Neural cell (in vitro differentiated cells): ENCODE measurements around the gene LIN7B. TPM values are rescaled to one million over a fixed set of nuclear protein-coding genes. Genes with fewer than 3 reads are reported as not detected.
"Not testable (repeated sequence)": the region's sequence is repeated elsewhere in the genome, so short reads cannot be mapped to it uniquely, and the experiment has no call there.

Experiments
- H2AFZ ChIP-seq: fragments of 200-600, 300-800 bp; sonication (generic), shearing (Covaris generic); 2 replicates; pipeline ENCODE4 v1.6.0; 2014; ENCODE audit warnings: low read depth, mild to moderate bottlenecking, antibody characterized with exemption, low read length, moderate library complexity
- H3F3A ChIP-seq: fragments of 200-600 bp; shearing (Covaris generic); 2 replicates; pipeline ENCODE4 v1.6.1; 2016; ENCODE audit warnings: mild to moderate bottlenecking, moderate library complexity, mixed read lengths, antibody characterized with exemption, low read length; ENCODE audit not compliant: insufficient read depth, poor library complexity, severe bottlenecking
- H3K27ac ChIP-seq: fragments of 200-600, 300-800 bp; sonication (generic), shearing (Covaris generic); 2 replicates; pipeline ENCODE4 v1.5.1; 2014; ENCODE audit warnings: mild to moderate bottlenecking, low read length, moderate library complexity
- H3K27me3 ChIP-seq: fragments of 300-800, 200-600 bp; sonication (generic), shearing (Covaris generic); 2 replicates; pipeline ENCODE4 v1.6.0; 2014; ENCODE audit warnings: mild to moderate bottlenecking, low read depth, low read length, moderate library complexity; ENCODE audit not compliant: insufficient read depth
- H3K36me3 ChIP-seq: fragments of 300-800, 200-600 bp; sonication (generic), shearing (Covaris generic); 2 replicates; pipeline ENCODE4 v1.5.1; 2014; ENCODE audit warnings: mild to moderate bottlenecking, antibody characterized with exemption, low read length, moderate library complexity; ENCODE audit not compliant: insufficient read depth
- H3K4me2 ChIP-seq: fragments of 300-800, 200-600 bp; sonication (generic), shearing (Covaris generic); 2 replicates; pipeline ENCODE4 v1.6.0; 2014; ENCODE audit warnings: mild to moderate bottlenecking, low read length
- H3K4me3 ChIP-seq: fragments of 300-800, 200-600 bp; sonication (generic), shearing (Covaris generic); 2 replicates; pipeline ENCODE4 v1.5.1; 2014; ENCODE audit warnings: mild to moderate bottlenecking, low read length, moderate library complexity
- H3K79me2 ChIP-seq: fragments of 200-600 bp; shearing (Covaris generic); replicated peaks from 2 replicates; pipeline ENCODE4 v1.6.0; 2014; ENCODE audit warnings: mild to moderate bottlenecking, low read length, moderate library complexity; ENCODE audit not compliant: insufficient read depth
- H3K9ac ChIP-seq: fragments of 300-800, 200-600 bp; sonication (generic), shearing (Covaris generic); 2 replicates; pipeline ENCODE4 v1.6.1; 2016; ENCODE audit warnings: mild to moderate bottlenecking, low read length, mixed read lengths
- H3K9me2 ChIP-seq: fragments of 200-600 bp; shearing (Covaris generic); 2 replicates; pipeline ENCODE4 v1.6.1; 2016; ENCODE audit warnings: mild to moderate bottlenecking, low read length, mixed read lengths; ENCODE audit not compliant: insufficient read depth
- H3K9me3 ChIP-seq: fragments of 200-600, 300-800 bp; sonication (generic), shearing (Covaris generic); 2 replicates; pipeline ENCODE4 v1.6.1; 2016; ENCODE audit warnings: mild to moderate bottlenecking, mixed run types, low read length, moderate library complexity, mixed read lengths
- H4K20me1 ChIP-seq: fragments of 200-600 bp; shearing (Covaris generic); 2 replicates; pipeline ENCODE4 v1.6.1; 2016; ENCODE audit warnings: mild to moderate bottlenecking, mixed run types; ENCODE audit not compliant: insufficient read depth
- CTCF ChIP-seq: fragments of 450-650 bp; IDR thresholded peaks from 2 replicates; pipeline ENCODE4 v1.5.1; 2014; ENCODE audit warnings: antibody characterized with exemption, mild to moderate bottlenecking, moderate library complexity; ENCODE audit not compliant: poor library complexity, severe bottlenecking
- EP300 ChIP-seq: fragments of 450-650 bp; conservative IDR thresholded peaks from 2 replicates; pipeline ENCODE4 v1.6.1; 2014; ENCODE audit warnings: antibody characterized with exemption, mild to moderate bottlenecking, moderate library complexity; ENCODE audit not compliant: poor library complexity, severe bottlenecking
- EZH2 ChIP-seq: fragments of 200-600, 300-800 bp; shearing (Covaris generic), sonication (generic); IDR thresholded peaks from 2 replicates; pipeline ENCODE4 v1.6.1; 2014; ENCODE audit warnings: antibody characterized with exemption, low read length, borderline replicate concordance, mild to moderate bottlenecking; ENCODE audit not compliant: insufficient read depth, poor library complexity, severe bottlenecking
- MXI1 ChIP-seq: fragments of 450-650 bp; conservative IDR thresholded peaks from 2 replicates; pipeline ENCODE4 v1.6.1; 2014; ENCODE audit warnings: antibody characterized with exemption, mild to moderate bottlenecking; ENCODE audit not compliant: poor library complexity, severe bottlenecking
- POLR2AphosphoS5 ChIP-seq: IDR thresholded peaks from 2 replicates; pipeline ENCODE4 v1.6.1; 2012
- RAD21 ChIP-seq: fragments of 450-650 bp; conservative IDR thresholded peaks from 2 replicates; pipeline ENCODE4 v1.6.1; 2014; ENCODE audit warnings: antibody characterized with exemption, mild to moderate bottlenecking, moderate library complexity
- REST ChIP-seq: IDR thresholded peaks from 2 replicates; pipeline ENCODE4 v1.6.1; 2012; ENCODE audit warnings: borderline replicate concordance
- SMC3 ChIP-seq: fragments of 450-650 bp; conservative IDR thresholded peaks from 2 replicates; pipeline ENCODE4 v1.6.1; 2014; ENCODE audit warnings: antibody characterized with exemption, mild to moderate bottlenecking, moderate library complexity; ENCODE audit not compliant: poor library complexity
- TAF1 ChIP-seq: IDR thresholded peaks from 2 replicates; pipeline ENCODE4 v1.6.1; 2012; ENCODE audit warnings: low read depth
- polyA plus RNA-seq: library from polyadenylated mRNA; depleted of rRNA; stranded (reverse); fragments of >200 nt; gene quantifications from 2 replicates; pipeline ENCODE4 v1.2.3, GENCODE V29; 2014

The LIN7B gene
- polyA plus RNA-seq, 1 donor from 2014 or later: 88.7 TPM

DNA sequence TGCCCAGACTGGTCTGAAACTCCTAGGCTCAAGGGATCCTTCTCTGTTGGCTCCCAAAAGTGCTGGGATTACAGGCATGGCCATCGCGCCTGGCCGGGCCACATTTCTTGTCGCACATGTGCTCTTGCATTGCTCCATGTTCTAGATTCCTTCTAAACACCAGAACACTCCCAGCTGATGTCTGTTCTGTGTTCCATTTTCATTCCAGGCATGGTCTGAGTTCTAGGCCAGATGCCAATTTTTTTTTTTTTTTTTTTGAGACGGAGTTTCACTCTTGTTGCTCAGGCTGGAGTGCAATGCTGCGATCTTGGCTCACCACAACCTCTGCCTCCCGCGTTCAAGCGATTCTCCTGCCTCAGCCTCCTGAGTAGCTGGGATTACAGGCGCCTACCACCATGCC lies 7.7 kb downstream of the LIN7B start:
- not testable (repeated sequence) for H3K4me2 ChIP-seq, H3K9ac ChIP-seq, H3K9me3 ChIP-seq, H4K20me1 ChIP-seq, H3K36me3 ChIP-seq, H3K27ac ChIP-seq, H3K4me3 ChIP-seq, H2AFZ ChIP-seq, H3K9me2 ChIP-seq, H3F3A ChIP-seq, H3K79me2 ChIP-seq
- peaks cover 15% of the 10 kb centered on the region for H3K27me3 ChIP-seq

DNA sequence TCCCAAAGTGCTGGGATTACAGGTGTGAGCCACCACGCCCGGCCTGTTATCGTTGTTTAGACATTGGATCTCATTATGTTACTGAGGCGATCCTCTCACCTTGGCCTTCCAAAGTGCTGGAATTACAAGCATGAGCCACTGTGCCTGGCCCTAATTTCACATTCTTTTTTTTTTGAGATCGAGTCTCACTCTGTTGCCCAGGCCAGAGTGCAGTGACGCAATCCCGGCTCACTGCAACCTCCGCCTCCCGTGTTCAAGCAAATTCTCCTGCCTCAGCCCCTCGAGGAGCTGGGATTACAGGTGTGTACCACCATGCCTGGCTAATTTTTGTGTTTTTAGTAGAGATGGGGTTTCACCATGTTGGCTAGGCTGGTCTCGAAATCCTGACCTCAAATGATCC lies 9.1 kb downstream of the LIN7B start:
- H2AFZ ChIP-seq, H3K79me2 ChIP-seq, H4K20me1 ChIP-seq, H3K9me3 ChIP-seq, H3F3A ChIP-seq, H3K4me3 ChIP-seq, H3K9me2 ChIP-seq, H3K36me3 ChIP-seq, H3K9ac ChIP-seq, H3K27ac ChIP-seq, H3K4me2 ChIP-seq: not testable (repeated sequence)
- H3K27me3 ChIP-seq: peaks cover 15% of the 10 kb centered on the region

DNA sequence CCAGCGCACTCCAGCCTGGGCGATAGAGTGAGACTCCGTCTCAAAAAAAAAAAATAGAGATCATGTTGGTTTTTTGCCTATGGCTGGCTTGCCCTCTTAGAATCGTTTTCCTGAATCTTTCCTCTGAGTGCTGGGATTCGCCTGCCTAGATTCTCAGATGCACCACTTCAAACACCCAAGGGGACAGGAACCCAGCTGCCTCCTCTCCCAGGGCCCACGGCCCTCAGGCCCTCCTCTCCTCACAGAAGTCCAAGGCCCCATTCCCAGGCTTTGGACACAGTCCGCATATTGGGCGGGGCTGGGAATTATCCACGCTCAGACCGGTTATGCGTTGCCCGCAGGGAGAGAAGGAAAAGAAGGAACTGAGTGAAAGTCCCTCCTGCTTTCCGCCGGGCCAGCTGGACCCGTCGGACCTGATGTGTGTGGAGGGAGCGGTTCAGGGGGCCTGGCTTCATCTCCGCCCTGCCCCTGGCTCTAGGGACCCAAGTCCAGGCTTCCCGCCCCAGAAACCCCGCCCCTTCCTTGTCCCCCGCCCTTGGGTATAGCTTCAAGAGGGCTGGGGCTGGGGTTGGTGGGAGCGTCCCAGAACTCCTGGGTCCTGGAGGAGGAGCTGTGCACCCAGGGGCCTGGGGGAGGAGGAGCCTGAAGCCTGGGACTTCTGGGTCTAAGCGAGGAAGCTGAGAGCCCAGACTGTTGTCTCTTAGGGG lies 11.0 kb downstream of the LIN7B start:
- no peak overlapping the region for H3K4me2 ChIP-seq
- H3K79me2 ChIP-seq: no peaks in the 10 kb centered on the region
- H3K9me3 ChIP-seq: no peaks in the 10 kb centered on the region
- no peaks in the 10 kb centered on the region for H3F3A ChIP-seq
- no peaks in the 10 kb centered on the region for H3K36me3 ChIP-seq
- TF ChIP-seq POLR2AphosphoS5 (no peak), MXI1 (no peak), RAD21 (no peak), EP300 (no peak), CTCF (no peak), SMC3 (no peak), REST (no peak), TAF1 (no peak), EZH2 (no peak)
- no peak overlapping the region for H3K4me3 ChIP-seq
- no peak overlapping the region for H3K9ac ChIP-seq
- no peak overlapping the region for H3K27ac ChIP-seq
- H3K27me3 ChIP-seq: peaks cover 8% of the 10 kb centered on the region
- no peak overlapping the region for H2AFZ ChIP-seq
- no peaks in the 10 kb centered on the region for H3K9me2 ChIP-seq
- H4K20me1 ChIP-seq: no peaks in the 10 kb centered on the region
